Stimulated activated CD8-positive, alpha-beta memory T cell treated with anti-CD3 and anti-CD28 coated beads, Interleukin-12 subunit alpha, Interleukin-12 subunit beta, amount 100 ng/mL, for 1 hour (primary cell): ENCODE results near the gene SPIRE2.
"Not testable (repeated sequence)": the region's sequence is repeated elsewhere in the genome, so short reads cannot be mapped to it uniquely, and the experiment has no call there.

Experiments
- DNase-seq: peaks from one replicate; pipeline ENCODE4 v3.0.0-alpha.2; 2020; ENCODE audit warnings: low read depth

SPIRE2 gene

DNA sequence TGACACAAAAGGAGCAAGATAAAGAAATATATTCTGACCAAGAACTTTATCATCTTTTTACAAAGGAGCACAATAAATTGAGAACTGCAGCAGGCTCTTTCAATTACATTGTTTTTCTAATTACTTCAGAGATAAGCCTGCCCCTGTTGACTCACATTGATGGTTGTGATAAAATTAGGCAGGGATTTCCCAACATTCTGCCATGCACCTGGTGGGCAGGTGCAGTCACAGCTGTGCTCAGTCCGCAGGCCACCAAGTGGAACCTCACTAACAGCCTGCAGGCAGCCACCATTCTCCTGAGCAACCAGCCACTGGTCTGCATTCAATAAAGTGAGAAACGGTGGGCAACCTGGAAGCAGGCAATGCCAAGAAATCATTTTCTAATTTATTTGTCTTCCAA lies 17.0 kb upstream of the SPIRE2 start:
- no peak for DNase-seq

DNA sequence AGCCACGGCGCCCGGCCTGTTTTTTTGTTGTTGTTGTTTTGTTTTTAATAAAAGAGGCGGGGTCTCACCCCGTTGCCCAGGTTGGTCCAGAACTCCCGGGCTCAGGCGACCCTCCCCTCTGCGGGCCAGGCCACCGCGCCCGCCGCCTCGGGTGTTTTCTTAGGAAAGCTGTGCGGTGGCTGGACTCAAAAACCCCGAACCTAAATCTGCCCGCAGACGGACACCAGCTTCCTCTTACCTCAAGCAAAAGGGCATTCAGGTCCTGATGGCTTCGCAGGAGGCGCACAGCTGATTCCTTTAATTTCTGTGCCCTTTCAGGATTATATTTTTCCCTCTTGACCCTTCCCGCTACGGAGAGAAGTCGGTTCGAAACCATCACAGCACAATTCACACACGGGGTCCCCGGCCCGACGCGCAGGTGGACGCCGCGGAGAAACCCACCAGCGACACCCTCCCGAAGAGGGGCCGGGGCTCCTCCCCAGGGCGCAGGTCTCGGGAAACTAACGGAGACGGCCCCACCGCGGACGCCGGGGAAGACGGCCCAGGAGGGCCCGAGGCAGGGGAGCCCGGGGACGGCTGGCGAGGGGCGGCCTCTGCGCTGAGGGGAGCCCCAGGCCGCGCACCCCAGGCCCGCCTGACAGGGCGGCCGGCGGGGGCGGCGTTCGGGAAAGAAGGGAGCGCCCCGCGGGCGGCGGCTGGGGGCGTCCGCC lies 12.5 kb upstream of the SPIRE2 start:
- no peak for DNase-seq

DNA sequence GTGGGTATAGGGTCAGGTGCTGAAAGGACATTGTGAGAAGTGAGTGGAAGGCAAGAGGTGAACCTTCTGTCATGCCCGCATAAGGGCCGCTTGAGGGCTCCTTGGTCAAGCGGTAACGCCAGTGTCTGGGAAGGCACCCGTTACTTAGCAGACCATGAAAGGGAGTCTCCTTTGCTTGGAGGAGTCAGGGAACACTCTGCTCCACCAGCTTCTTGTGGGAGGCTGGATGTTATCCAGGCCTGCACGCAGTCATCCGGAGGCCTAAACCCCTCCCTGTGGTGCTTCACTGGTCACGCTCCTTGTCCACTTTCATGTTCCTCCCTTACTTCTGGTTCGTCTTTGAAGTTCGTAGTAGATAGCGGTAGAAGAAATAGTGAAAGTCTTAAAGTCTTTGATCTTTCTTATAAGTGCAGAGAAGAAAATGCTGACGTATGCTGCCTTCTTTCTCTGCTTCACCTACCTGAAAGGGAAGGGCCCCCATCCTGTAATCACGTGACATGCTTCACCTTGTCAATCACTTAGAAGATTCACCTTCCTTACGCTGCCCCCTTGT lies 9.3 kb upstream of the SPIRE2 start:
- not testable (repeated sequence) for DNase-seq

DNA sequence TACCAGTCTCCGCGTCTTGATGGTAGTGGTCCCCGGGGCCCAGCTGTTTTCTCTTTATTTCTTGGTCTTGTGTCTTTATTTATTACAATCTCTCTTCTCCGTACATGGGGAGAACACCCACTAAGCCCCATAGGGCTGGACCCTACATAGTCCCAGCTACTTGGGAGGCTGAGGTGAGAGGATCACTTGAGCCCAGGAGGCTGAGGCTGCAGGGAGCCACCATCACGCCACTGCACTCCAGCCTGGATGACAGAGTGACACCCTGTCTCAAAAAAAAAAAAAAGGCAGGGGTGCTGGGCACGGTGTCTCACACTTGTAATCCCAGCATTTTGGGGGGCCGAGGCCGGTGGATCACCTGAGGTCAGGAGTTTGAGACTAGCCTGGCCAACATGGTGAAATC lies 8.8 kb upstream of the SPIRE2 start:
- not testable (repeated sequence) for DNase-seq

DNA sequence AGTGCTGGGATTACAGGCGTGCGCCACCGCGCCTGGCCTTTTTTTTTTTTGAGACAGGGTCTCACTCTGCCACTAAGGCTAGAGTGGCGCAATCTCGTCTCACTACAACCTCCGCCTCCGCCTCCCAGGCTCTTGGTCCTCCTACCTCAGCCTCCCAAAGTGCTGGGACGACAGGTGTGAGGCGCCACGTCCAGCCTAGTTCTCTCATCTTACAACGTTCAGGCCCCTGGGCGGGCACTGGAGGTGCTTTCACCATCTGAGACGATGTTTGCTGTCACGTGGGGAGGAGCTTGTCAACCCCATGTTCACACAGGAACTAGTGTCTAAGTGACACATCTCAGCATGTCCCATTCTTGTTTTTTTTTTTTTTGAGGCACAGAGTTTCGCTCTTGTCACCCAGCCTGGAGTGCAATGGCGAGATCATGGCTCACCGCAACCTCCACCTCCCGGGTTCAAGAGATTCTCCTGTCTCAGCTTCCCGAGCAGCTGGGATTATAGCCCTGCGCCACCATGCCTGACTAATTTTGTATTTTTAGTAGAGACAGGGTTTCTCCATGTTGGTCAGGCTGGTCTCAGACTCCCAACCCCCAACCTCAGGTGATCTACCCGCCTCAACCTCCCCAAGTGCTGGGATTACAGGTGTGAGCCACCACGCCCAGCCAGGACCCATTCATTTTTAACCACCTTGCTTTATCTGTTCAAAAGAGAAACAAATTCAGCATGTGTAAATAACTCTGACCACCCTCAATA lies 6.7 kb upstream of the SPIRE2 start:
- DNase-seq = no peak

DNA sequence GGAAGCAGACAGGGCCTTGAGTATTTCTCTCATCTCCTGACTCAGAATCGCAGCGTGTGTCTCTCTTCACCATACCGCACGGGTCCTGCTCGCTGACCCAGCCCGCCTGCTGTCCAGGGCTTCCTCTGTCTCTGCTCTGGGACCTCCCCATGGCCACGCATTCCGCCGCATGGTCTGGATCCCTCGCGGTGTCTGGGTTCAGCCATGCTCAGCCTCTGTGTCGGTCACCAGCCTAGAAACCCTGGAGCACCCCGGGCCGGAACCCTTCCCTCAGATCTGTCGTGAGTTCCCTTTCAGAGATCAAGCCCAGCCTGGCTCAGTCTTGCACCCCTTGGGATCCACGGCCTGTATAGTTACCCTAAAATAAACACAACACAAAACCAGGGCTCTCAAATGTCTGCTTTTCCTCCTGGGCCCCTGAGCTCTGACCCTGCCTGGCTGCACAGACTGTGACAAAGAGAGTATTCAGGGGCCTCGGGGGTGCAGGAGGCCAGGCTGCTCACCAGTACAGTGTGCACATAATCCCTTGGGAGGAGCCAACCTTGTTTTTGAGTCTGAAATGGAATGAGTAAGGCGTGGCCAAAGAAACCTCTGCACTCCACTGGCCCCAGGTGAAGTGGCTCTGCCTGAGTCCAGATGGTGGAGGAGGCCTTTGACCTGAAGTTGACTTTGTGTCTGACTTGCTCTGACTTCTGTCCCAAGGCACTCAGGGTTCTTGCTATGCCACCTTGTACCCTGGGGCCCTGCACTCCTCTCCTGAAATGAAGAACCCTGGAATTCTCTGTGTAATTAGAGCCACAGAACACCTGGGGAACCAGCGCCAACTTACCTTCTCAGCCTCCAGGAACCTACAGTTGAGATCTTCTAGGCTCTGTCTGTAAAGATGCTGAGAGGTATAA lies 5.8 kb upstream of the SPIRE2 start:
- DNase-seq = no peak

DNA sequence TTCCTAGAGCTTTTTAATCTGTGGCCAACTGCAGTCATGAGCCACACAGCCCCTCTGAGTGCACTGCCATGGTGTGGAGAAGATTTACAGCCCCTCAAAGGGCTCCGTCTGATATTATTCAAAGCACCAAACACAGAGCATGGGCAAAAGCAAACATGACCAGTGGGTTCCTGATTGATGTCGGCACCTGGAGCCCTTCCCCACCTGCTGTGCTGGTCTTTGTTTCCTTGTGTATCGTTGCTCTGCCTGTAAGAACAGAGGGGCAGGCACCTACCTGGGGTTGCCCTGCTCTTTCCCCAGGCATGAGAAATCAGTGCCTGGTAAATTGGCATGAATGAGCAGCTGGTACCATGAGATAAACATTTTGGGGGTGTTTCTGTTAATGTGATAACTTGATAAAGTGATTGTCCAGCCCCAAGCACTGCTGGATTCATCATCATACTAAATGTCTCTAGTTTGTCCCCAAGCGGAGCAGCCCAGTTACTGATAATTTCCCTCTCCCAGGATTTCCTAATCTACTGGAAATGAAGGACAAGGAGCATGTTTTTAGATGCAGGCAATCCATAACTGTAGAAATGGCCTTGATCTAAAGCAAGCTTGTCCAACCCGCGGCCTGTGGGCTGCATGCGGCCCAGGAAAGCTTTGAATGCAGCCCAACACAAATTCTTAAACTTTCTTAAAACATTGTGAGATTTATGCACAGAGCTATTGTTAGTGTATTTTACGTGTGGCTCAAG lies 5.0 kb upstream of the SPIRE2 start:
- DNase-seq = no peak

DNA sequence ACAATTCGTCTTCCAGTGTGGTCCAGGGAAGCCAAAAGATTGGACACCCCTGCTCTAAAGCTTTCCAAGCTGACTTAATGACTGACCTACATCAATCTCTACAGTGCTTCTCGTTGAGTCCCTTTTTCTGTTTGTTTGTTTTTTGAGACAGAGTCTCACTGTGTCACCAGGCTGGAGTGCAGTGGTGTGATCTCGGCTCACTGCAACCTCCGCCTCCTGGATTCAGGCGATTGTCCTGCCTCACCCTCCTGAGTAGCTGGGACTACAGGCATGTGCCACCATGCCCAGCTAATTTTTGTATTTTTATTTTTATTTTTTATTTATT lies 4.5 kb upstream of the SPIRE2 start:
- not testable (repeated sequence) for DNase-seq

DNA sequence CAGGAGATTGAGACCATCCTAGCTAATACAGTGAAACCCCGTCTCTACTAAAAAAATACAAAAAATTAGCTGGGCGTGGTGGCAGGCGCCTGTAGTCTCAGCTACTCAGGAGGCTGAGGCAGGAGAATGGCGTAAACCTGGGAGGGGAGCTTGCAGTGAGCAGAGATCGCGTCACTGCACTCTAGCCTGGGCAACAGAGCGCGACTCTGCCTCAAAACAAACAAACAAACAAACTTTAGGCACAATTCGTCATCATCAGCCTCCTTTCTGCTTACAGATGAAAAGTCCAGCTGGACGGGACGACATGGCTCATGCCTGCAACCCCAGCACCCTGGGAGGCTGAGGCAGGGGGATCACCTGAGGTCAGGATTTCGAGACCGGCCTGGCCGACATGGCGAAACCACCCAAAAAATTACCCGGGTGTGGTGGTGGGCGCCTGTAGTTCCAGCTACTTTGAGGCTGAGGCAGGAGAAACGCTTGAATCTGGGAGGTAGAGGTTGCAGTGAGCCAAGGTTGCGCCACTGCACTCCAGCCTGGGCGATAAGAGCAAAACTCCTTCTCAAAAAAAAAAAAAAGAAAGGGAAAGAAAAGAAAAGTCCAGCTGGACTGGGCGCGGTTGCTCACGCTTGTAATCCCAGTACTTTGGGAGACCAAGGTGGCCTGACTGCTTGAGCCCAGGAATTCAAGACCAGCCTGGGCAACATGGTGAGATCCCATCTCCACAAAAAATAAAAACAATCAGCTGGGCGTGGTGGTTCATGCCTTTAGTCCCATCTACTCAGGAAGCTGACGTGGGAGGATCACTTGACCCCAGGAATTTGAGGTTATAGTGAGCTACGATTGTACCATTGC lies 1.5 kb upstream of the SPIRE2 start:
- DNase-seq = no peak

DNA sequence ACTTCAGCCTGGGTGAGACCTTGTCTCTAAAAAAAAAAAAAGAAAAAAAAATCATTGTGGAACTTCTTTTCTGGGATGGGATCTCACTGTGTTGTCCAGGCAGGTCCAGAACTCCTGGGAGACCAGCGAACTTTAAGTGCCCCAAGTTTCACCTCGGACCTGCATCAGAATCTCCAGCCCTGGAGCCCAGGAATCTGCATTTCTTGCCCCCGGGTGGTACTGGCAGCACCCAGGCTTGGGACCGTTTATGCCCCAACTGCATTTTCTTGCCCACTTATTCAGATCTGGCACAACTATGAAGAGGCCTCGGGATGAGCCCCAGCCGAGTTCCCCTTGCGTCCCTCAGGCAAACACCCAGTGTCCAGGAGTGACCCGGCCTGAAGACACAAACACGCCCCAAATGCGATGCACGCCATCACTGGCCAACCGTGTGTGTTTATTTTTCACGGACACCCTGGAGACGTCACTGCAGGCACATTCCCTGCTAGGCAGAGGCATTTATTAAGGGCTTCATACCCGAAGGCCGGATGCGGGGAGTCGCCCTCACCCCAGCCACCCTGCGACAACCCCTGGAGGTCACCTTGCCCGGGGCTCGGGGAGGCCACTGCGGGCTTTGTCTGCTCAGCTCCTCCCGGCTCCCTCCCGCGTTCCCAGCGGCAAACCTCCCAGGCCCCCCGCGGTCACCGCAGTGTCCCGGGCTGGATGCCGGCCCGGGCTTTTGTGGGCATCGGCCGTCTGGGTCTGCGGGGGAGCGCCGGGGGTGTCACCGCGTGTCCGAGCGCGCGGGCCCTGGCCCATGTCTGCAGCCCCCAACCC lies 684 bp upstream of the SPIRE2 start:
- DNase-seq = no peak

DNA sequence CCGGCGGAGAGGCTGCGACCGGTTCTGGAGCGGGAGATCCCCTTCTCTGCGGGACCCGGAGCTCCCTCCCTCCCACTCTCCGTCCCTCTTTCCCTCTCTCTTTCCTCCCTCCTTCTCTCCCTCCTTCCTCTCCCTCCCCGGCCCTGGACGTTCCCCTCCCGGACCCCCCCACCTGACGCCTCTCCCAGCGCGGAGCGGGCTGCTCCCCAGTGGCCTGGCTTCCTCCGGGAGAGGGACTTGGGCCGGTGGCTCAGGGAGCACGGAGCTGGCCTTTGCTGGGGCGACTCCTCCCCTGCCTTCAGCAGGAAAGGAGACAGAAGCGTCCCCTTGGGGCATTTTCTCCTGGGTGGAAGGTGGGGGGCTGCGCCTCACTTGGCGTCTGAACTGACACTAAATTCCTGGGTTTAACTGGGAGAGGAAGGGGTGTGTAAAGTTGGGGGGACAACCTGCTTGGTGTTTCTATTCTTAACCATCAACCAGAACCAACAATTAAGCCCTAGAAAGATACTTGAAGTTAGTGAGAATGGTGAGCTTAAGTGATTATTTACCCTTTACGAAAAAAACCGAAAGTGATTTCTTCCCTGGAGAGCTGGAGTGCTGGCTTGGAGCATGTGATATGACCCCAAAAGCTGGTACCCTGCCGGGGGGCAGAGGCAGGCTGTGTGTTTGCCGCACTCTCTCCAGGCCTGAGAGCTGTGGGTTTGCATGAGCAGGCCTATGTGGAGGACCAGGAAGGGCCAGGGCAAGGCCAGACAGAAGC lies 775 bp downstream of the SPIRE2 start:
- no peak for DNase-seq

DNA sequence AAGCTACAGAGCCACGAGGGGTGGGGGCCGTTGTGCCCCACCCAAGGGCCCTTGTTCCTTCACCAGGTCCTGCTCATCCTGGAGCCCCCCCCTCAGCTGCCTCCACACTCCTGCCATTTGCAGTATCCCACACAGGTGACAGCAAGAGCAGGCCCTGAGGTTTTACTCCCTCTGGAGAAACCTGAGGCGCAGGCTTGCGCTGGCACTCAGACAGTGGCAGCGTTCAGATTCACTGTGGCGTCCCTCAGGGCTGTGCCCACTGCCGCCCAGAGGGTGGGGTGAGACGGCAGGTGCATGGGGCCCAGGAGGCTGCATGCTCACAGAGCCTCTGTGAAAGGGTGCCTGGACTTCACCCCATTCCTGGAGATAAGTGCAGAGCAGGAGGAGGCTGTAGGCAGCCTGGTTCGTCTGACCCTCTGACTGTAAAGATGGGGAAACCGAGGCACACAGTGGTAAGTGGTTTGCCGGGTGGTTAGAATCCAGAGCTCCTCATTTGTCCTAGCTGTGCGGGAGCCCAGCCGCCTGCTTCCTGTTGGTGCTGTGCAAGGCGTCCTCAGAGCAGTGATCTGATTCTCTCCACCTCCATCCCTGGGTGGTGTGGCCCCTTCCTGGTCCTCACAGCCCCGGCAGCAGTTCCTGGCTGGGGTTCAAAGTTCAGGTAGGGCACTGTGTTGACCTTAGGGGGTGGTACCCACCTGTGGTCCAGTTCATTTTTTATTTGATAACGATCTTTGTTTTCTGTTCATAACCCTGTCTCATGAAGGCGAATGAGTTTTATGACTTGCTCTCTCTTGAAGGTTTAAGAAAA lies 1.6 kb downstream of the SPIRE2 start:
- no peak for DNase-seq

DNA sequence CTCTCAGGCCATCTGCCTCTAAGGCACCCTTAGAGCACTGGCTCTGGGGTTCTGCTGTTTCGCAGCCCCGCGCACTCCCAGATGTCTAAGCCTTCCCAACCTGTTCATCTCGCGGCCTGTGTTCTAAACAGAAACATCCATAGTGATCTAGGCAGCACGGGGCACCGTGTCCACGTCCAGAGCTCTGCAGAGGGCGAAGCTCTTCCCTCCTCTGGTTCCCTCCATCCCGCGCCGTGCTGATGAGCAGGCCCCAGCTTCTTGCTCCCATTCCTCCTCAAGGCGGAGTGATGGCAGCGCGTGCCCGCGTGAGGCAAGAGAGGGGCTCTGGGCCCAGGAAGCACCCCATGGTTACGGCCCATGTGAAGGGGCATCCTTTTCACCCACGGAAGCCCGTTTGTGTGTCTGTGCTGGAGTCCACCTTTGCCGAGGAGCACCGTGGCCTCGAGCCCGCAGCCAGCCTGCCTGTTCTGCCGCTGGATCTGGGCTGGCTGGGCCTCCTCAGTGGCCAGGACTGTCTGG lies 3.6 kb downstream of the SPIRE2 start:
- no peak for DNase-seq

DNA sequence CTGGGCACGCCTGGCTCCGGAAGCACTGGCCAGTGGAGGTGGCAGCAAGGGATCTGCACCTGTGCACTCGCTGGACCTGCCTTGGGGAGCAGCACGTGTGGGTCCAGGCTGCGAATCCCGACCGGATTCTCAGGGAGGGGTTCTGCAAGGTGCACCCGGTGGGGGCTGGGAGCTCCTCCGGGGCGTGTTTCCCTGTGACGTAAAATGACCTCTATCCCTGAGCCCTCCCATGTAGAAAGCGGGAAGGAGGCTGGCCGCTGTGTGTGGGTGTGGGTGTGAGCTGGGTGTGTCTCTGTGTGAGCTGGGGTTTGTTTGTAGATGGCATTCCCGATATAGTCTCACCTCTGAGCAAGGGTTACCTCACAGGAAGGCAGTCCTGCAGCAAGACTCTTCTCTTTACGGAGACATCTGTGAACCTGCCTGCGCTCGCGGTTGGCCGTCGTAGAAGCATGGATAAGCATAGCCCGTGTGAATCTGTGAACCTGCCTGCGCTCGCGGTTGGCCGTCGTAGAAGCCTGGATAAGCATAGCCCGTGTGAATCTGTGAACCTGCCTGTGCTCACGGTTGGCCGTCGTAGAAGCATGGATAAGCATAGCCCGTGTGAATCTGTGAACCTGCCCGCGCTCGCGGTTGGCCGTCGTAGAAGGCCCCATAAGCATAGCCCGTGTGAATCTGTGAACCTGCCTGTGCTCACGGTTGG lies 5.5 kb downstream of the SPIRE2 start:
- DNase-seq = not testable (repeated sequence)

DNA sequence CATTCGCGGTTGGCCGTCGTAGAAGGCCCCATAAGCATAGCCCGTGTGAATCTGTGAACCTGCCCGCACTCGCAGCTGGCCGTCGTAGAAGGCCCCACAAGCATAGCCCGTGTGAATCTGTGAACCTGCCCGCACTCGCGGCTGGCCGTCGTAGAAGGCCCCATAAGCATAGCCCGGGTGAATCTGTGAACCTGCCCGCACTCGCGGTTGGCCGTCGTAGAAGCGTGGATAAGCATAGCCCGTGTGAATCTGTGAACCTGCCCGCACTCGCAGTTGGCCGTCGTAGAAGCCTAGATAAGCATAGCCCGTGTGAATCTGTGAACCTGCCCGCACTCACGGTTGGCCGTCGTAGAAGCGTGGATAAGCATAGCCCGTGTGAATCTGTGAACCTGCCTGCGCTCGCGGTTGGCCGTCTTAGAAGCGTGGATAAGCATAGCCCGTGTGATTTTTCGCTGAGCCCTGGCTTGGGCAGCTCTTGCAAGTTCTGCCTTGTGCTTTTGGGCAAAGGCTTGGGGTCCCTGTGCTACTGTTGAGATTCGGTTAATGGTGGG lies 6.6 kb downstream of the SPIRE2 start:
- not testable (repeated sequence) for DNase-seq

DNA sequence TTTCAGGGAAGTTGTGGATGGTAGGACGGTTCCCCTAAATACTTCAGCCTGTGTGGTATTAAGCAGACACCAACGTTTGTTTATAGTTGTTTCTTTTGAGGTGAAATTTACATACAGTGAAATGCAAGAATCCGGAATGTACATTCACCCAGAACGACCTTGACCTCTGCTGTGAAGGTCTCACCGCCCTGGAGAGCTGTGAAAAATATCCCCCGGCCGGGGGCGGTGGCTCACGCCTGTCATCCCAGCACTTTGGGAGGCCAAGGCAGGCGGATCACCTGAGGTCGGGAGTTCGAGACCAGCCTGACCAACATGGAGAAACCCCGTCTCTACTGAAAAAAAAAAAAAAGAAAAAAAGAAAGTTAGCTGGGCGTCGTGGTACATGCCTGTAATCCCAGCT lies 8.2 kb downstream of the SPIRE2 start:
- DNase-seq = not testable (repeated sequence)

DNA sequence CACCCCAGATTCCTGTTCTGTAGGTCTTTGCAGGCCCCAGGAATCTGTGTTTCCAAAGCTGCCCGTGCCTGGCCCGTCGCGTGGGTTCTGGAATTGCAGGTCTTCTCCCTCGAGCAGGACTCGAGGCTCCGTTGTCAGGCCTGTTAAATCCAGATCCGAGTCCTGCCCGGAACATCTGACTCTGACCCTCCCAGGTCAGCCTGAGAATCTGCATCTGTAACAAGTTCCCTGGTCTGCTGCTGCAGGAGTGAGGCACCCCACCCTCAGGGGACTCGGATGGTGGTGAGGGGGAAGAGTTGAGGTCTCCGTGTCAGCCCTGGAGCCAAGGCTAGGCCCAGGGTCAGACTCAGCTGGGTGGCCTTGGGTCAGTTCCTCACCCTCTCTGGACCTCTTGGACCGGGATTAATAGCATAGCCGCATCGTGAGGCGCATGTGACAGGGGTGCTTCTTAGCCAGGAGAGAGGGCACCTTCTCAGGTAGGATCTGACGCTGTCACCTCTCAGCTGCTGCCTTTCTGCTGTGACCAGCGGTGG lies 8.8 kb downstream of the SPIRE2 start:
- no peak for DNase-seq
